ENCODE measurements around the gene PDGFD. TPM values are rescaled to one million over a fixed set of nuclear protein-coding genes. Genes with fewer than 3 reads are reported as not detected.

The PDGFD gene
- total and polyA plus RNA-seq, 2 experiments from 2014 or later = 100 to 105 TPM

GRCh38 chr11:104046331-104046730 lies 117.6 kb downstream of the PDGFD start:
- no peaks in the 10 kb centered on the region for H3K4me1 ChIP-seq (ENCODE audit: low read depth)
- H3K4me3 ChIP-seq = no peak overlapping the region
- no peak for TF ChIP-seq CTCF (IDR thresholded peaks at IDR 0.05; ENCODE audit: low read depth, low read length)
- no peak for DNase-seq (ENCODE audit: low read depth in 1 of 2, low spot score in 1 of 2)
- no peaks in the 10 kb centered on the region for H3K36me3 ChIP-seq
- H3K27me3 ChIP-seq = no peaks in the 10 kb centered on the region
- H3K27ac ChIP-seq = no peak overlapping the region
- no peaks in the 10 kb centered on the region for H3K9me3 ChIP-seq (ENCODE audit: low read depth)

GRCh38 chr11:104043678-104044239 lies 120.2 kb downstream of the PDGFD start:
- Histone ChIP-seq H3K9me3 (ENCODE audit: low read depth) (no peaks in the 10 kb centered on the region), H3K4me3 (no peak overlapping the region), H3K4me1 (ENCODE audit: low read depth) (no peaks in the 10 kb centered on the region), H3K36me3 (no peaks in the 10 kb centered on the region), H3K27ac (no peak overlapping the region), H3K27me3 (no peaks in the 10 kb centered on the region)
- no peak for TF ChIP-seq CTCF (IDR thresholded peaks at IDR 0.05; ENCODE audit: low read depth, low read length)
- peak in 1 of 2 donors; percentile 61 for DNase-seq (ENCODE audit: low read depth in 1 of 2, low spot score in 1 of 2)

- DNase-seq (ENCODE audit: low read depth in 1 of 2, low spot score in 1 of 2) = no peak
- no peaks in the 10 kb centered on the region for H3K36me3 ChIP-seq
- no peaks in the 10 kb centered on the region for H3K4me1 ChIP-seq (ENCODE audit: low read depth)
- TF ChIP-seq CTCF (IDR thresholded peaks at IDR 0.05; ENCODE audit: low read depth, low read length) = no peak
- no peaks in the 10 kb centered on the region for H3K27me3 ChIP-seq
- no peak overlapping the region for H3K4me3 ChIP-seq
- no peaks in the 10 kb centered on the region for H3K9me3 ChIP-seq (ENCODE audit: low read depth)
- H3K27ac ChIP-seq = no peak overlapping the region
Observed at GRCh38 chr11:104043142-104043541, 120.8 kb downstream of the PDGFD start.

- H3K36me3 ChIP-seq = no peaks in the 10 kb centered on the region
- H3K27ac ChIP-seq = no peak overlapping the region
- no peak for DNase-seq (ENCODE audit: low read depth in 1 of 2, low spot score in 1 of 2)
- no peak for TF ChIP-seq CTCF (IDR thresholded peaks at IDR 0.05; ENCODE audit: low read depth, low read length)
- H3K4me1 ChIP-seq (ENCODE audit: low read depth) = no peaks in the 10 kb centered on the region
- H3K27me3 ChIP-seq = no peaks in the 10 kb centered on the region
- H3K4me3 ChIP-seq = no peak overlapping the region
- H3K9me3 ChIP-seq (ENCODE audit: low read depth) = no peaks in the 10 kb centered on the region
Observed at GRCh38 chr11:104041792-104042191, 122.2 kb downstream of the PDGFD start.

- no peak overlapping the region for H3K27ac ChIP-seq
- TF ChIP-seq CTCF (IDR thresholded peaks at IDR 0.05; ENCODE audit: low read depth, low read length) = no peak
Observed at GRCh38 chr11:104036995-104037394, 127.0 kb downstream of the PDGFD start.

More at GRCh38 chr11:104036995-104037394, 127.0 kb downstream of the PDGFD start:
- DNase-seq (ENCODE audit: low read depth in 1 of 2, low spot score in 1 of 2) = no peak
- Histone ChIP-seq H3K27me3 (no peaks in the 10 kb centered on the region), H3K9me3 (ENCODE audit: low read depth) (no peaks in the 10 kb centered on the region), H3K4me3 (no peak overlapping the region), H3K36me3 (no peaks in the 10 kb centered on the region), H3K4me1 (ENCODE audit: low read depth) (no peaks in the 10 kb centered on the region)

All from cardiac muscle cell (in vitro differentiated cells and primary cell).